ENCODE results near the gene ENO3.
"Not testable (repeated sequence)": the region's sequence is repeated elsewhere in the genome, so short reads cannot be mapped to it uniquely, and the experiment has no call there.

ENO3 gene
- 12.9 to 15.9 reads per million in 2 donors for total RNA-seq

DNA sequence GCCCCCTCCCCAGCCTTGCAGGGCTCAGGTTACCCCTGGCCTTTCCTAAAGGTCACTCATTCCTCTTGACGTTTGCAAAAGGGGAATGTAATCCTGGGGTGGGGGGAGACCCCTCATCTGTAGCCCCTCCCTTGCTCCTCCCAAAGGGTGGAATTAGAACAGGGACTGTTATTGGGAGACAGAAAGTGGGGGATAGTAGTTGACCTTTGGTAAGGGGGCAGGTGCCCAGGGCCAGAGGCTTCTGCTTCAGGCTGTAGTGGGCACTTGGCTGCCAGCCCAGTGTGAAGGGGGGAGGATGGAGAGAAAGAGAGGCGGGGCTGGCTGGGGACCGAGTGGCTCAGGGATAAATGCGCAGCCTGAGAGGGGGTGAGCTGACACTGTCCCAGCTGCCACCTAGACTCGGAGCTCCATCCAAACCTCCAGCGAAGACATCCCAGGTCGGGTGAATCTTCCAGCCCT, at the start of gene ENO3:
ENO3 (plus strand) TSS at position 374 of the 459 bp plus-strand sequence. CDS start 711 bp downstream, outside the sequence.
- no peak for DNase-seq

DNA sequence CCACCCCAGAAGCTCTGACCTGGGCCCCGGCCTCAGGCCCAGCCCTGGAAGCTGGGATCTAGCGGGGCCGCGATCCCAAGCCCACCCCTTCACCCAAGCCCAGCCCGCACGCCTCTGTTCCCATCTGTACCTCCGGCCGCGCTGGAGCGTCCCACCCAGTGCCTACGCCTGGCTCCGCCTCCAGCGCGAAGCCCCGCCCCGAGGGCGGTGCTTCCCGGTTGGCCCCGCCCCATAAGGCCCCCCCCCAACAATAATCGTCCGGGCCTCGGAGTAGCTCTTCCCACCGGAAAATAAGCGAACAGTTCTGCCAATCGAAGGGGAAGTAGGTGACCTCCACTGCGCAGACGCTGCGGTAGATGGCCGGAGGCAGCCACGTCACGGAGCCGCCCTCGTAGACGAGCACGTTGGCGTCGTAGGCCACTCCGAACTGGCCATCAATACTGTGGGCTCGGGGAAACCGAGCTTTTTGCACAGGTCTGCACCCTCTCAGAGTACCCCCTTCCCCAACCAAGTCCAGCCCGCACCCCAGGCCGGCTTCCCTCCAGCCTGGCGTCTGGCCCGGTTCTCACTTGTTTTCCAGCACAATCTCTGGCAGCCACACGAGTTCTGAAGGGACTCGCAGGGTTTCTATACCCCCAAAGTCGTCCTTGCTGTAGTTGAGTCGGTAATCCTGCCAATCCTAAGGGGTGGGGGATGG, 49.1 kb upstream of the ENO3 start:
- DNase-seq = no peak

GRCh38 chr17:4902540-4902939, 48.4 kb upstream of the ENO3 start:
- no peak for DNase-seq

GRCh38 chr17:4903051-4903818, 47.7 kb upstream of the ENO3 start, which contains the start of gene CHRNE:
TSS of gene CHRNE (minus strand) at chr17:4903098. CDS start at chr17:4903063, 35 bp downstream.
- DNase-seq = peak in 4 of 5 experiments; percentile 64 to 80 (median 68)

GRCh38 chr17:4906642-4907041, 44.3 kb upstream of the ENO3 start:
- not testable (repeated sequence) for DNase-seq

- DNase-seq = no peak
Measured at GRCh38 chr17:4908301-4908700, 42.6 kb upstream of the ENO3 start.

DNA sequence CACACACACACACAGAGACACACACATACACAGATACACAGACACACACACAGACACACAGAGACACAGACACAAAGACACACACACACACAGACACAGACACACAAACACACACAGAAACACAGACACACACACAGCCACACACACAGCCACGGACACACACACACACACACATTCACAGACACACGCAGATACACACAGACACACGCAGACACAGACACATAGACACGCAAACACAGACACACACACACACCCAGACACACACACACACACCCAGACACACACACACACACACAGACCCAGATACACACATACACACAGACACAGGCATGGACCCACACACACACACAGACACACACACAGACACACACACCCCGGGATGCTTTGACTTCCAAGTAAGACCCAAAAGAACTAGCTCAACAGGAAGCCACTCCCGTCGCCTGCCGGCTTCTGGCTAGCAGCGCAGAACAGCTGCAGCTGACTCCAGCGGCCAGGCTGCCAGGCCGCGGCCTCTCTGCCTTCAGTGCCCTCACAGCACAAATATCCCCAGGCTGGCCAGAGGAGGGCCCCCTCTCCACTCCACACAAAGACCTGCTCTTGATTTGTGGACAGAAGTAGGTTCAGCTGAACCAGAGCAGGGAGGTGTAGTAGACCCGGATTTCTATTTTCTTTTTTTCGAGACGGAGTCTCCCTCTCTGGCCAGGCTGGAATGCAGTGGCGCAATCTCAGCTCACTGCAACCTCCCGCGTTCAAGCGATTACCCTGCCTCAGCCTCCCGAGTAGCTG, 42.0 kb upstream of the ENO3 start:
- peak; percentile 29 to 86 (median 54) for DNase-seq

- DNase-seq = no peak
Measured at GRCh38 chr17:4913994-4914393, 36.9 kb upstream of the ENO3 start.

- DNase-seq = not testable (repeated sequence)
Measured at GRCh38 chr17:4914551-4914950, 36.4 kb upstream of the ENO3 start.

DNA sequence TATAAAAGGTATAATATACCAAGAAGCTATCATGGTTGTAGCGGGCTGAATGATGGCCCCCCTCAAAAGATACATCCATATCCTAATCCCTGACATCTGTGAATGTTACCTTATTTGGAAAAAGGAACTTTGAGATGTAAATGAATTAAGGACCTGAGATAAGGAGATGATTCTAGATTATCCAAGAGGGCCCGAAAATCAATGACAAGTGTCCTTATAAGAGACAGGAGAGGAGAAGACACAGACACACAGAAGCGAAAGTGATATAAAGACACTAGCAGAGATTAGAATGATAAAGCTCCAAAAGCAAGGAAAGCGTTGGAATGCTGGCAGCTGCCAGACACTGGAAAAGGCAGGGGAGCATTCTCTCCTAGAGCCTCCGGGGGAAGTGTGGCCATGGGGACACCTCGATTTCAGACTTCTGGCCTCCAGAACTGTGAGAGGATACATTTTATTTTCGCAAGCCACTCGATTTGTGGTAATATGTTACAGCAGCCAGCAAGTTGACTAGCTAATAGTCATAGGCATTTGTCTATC, 31.3 kb upstream of the ENO3 start:
- no peak for DNase-seq

DNA sequence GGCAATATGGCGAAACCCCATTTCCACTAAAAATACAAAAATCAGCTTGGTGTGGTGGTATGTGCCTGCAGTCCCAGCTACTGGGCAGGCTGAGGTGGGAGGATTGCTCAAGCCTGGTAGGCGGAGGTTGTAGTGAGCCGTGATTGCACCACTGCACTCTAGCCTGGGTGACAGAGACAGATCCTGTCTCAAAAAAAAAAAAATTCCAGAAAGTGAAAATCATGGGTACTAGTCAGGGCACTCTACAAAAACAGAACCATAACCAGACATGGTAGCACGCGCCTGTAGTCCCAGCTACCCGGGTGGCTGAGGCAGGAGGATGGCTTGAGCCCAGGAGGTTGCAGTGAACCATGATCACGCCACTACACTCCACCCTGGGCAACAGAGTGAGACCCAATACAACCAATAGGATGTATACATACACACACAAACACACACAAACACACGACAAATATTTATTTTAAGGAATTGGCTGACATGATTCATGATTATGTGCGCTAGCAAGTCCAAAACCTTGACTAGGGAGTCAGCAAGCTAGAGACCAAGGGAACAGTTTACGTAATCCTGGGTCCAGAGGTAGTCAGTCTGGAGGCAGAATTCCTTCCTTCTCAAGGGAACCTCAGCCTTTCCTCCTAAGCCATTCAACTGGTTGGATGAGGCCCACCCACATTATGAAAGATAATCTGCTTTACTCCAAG, 30.4 kb upstream of the ENO3 start:
- no peak for DNase-seq

DNA sequence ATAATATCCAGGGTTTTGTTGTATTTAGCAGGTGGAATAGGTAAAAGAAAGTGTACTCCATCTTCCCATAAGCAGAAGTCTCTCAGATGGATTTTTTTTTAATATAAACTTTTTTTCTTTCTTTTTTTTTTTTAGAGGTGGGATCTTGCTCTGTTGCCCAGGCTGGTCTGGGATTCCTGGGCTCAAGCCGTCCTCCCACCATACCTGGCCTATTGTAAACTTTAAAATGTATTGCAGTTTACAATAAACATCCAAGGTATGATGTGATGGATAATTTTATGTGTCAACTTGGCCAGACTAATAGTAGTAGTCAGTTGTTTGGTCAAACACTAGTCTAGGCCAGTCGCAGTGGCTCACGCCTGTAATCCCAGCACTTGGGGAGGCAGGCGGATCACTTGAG, 29.6 kb upstream of the ENO3 start:
- DNase-seq = no peak

GRCh38 chr17:4926577-4927335, 24.2 kb upstream of the ENO3 start:
- DNase-seq = not testable (repeated sequence)

DNA sequence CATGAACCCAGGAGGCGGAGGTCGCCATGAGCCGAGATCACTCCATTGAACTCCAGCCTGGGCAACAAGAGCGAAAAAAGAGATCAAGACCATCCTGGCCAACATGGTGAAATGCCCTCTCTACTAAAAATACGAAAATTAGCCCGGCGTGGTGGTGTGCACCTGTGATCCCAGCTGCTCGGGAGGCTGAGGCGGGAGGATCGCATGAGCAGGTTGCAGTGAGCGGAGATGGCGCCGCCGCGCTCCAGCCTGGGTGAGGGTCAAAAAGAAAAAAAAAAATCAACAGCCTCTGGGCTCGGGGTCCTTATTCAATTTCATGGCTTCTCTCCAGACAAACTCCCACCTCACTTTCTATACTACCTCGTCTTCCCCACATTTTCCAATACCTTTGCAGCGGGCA, 22.0 kb upstream of the ENO3 start:
- DNase-seq = no peak

DNA sequence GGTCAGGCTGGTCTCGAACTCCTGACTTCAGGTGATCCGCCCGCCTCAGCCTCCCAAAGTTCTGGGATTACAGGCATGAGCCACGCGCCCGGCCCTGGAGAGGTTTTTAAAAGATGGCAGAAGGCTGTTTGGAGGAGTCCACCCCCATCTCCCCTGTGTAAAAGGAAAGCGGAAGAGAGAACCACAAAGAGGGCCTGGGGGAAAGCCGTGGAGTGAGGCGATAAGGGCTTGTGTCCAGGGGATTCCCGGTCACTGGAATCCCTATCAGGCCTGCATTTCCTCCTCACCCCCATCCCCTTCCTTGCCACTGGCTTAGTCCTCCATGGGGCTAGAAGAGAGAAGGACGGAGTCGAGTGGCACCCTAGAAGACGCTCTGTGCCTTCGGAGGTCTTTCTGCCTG, 19.0 kb upstream of the ENO3 start, which contains the start of gene GP1BA:
GP1BA (plus strand) TSS at position 315 of the 400 bp plus-strand sequence. CDS start 328 bp downstream, outside the sequence.
- DNase-seq = no peak

DNA sequence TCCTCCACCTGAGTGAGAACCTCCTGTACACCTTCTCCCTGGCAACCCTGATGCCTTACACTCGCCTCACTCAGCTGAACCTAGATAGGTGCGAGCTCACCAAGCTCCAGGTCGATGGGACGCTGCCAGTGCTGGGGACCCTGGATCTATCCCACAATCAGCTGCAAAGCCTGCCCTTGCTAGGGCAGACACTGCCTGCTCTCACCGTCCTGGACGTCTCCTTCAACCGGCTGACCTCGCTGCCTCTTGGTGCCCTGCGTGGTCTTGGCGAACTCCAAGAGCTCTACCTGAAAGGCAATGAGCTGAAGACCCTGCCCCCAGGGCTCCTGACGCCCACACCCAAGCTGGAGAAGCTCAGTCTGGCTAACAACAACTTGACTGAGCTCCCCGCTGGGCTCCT, 18.2 kb upstream of the ENO3 start:
- DNase-seq = no peak

- DNase-seq = no peak
Measured at GRCh38 chr17:4933646-4934045, 17.3 kb upstream of the ENO3 start.

DNA sequence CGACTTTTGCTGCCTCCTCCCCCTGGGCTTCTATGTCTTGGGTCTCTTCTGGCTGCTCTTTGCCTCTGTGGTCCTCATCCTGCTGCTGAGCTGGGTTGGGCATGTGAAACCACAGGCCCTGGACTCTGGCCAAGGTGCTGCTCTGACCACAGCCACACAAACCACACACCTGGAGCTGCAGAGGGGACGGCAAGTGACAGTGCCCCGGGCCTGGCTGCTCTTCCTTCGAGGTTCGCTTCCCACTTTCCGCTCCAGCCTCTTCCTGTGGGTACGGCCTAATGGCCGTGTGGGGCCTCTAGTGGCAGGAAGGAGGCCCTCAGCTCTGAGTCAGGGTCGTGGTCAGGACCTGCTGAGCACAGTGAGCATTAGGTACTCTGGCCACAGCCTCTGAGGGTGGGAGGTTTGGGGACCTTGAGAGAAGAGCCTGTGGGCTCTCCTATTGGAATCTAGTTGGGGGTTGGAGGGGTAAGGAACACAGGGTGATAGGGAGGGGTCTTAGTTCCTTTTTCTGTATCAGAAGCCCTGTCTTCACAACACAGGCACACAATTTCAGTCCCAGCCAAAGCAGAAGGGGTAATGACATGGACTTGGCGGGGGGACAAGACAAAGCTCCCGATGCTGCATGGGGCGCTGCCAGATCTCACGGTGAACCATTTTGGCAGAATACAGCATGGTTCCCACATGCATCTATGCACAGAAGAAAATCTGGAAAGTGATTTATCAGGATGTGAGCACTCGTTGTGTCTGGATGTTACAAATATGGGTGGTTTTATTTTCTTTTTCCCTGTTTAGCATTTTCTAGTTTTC, 16.5 kb upstream of the ENO3 start:
- peak in 1 of 5 experiments; percentile 20 for DNase-seq

GRCh38 chr17:4935650-4936049, 15.3 kb upstream of the ENO3 start:
- no peak for DNase-seq

DNA sequence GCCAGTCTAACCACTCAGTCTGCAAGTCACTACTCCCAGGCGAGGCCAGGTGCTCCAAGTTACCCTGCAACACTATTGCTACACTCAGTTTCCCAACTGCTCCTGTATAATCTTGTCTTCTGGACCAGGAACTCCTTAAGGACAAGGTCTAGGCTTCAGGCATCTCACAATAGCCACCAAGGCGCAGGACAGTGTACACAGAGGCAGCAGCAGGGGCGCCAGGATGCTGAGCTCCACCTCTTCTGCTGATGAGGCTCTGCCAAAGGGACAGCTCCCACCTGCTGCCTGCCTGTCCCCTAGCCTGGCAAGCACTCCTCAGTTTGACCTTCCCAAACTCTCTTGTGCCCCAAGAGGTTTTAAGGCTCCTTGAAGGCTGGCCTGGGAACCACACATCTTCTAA, 14.5 kb upstream of the ENO3 start:
- DNase-seq = no peak

All from T-helper 2 cell (primary cell).